GM19351 (cell line): ENCODE measurements around the gene FAS.

Source experiments
- ATAC-seq: cut with Tn5 transposase; IDR thresholded peaks from one replicate; pipeline ENCODE4 v1.9.1; 2021; ENCODE audit warnings: mild to moderate bottlenecking, moderate library complexity; ENCODE audit not compliant: unreplicated experiment

FAS gene

DNA sequence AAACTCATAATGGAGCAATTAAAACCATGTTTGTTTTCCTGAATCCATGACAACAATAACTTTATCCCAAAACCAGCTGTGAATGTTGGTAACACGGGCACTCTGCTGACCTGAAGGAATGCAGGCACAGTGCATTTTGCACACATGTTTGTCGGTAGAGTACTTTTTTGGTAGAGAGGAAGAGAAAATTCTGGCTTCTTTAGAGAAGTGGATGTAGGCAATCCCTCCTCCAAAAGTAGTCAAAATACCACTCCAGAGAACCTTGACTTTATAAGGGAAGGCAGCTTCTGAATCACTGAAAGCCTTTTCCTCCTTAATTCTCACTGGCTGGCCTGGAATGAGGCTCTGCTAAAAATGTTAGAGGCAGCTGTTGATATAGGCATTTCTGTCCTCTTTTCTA is 22.2 kb upstream of the FAS start:
- ATAC-seq: no peak

DNA sequence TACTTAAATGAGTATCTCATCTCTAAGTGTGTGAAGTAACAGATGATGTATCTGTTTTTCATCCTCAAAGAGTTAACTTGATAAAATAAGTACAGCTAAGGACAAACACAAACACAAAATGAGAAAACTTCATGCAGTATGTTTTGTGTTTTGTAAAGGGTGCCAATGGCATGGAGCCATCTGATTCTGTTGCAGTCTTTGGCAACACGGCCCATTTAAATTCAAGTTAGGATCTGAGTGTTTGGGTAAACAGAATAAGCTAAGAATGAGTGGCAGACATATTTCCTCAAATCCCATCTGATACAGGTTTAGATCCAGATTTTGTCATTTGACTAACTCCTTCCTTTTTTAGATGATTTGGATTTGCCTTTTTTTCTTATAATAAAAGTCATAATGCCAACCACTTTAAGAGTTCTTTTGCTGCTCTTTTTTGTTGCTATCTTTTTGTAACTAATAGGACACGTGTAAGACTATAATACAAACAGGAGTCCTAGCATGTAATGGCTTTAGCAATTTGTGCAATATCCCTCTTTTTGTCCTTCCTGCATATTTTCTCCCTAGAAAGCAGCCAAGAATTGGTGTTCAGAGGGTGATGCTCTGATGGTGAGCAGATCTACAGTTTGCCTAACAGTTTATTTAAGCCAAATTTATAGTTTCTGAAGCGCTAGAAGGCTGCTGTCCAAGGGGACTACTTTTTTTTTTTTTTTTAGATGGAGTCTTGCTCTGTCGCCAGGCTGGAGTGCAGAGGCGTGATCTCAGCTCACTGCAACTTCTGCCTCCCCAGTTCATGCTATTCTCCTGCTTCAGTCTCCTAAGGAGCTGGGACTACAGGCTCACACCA is 19.2 kb upstream of the FAS start:
- ATAC-seq: no peak

DNA sequence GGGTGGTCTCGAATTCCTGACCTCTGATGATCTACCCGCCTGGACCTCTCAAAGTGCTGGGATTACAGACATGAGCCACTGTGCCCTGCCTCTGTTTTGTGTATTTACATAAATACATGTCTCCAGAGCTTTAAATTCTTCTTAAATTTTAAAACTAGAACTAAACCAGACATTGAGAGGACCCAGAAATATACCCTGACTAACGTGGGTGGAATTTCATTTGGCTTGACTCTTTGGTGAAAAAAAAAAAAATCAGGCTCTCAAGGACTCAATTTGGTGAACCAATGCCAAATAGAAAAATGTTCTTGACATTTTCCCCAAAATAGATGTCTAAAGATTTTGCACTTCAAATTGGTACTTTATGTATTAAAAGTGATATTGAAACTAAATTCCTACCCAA is 16.6 kb upstream of the FAS start:
- ATAC-seq: no peak

DNA sequence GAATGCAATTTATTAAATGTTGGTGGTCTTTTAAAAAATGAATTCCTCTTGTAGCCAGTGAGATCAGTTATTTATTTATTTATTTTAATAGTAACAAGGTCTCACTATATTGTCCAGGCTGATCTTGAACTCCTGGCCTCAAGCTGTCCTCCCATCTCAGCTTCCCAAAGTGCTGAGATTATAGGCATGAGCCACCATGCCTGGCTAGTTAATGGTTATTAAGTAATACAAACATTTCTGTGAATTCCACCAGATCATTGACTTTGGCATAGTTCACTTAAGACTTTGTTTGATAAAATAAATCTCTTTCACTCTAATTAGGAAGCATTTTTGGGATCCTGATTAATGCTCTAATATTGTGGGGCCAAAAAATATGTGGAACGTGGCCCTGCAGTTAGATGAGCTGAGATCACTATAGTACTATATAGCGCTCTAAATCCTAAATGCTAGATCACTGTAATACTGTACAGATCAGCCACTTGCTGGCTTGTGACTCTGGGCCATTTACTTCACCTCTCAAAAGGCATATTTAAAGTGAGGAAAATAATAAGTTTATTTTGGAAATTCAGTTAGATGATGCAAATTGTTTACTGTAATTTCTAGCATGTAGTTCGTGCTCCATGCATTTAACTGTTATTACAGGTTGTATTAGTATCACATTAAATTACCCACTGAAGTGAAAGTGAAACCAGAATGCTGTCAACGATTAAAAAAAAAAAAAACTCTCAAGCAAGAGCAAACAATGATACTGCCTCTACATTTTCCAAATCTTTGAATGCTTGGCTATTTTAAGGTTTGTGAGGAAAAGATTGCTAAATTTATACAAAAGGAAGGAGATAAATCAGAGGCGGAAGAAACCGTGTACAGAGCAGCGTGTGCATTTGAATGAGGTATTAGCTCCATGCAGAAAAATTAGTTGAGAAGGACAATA is 15.9 kb upstream of the FAS start:
- ATAC-seq: no peak

DNA sequence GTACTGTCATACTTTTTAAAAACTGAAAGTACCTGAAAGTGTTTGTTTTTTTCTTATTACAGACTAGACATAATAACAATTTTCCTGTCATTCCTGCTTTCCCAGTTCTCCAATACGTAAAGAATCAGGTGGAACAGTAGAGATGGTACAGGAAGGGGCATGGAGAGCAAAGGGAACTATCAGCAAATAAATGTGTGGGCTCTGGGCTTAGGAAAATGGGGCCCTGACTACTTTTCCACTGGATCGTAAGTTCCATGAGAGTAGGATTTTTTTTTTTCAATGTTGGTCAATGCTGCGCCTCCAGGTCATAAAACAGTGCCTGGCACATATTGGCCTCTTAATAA is 15.2 kb upstream of the FAS start:
- no peak for ATAC-seq

DNA sequence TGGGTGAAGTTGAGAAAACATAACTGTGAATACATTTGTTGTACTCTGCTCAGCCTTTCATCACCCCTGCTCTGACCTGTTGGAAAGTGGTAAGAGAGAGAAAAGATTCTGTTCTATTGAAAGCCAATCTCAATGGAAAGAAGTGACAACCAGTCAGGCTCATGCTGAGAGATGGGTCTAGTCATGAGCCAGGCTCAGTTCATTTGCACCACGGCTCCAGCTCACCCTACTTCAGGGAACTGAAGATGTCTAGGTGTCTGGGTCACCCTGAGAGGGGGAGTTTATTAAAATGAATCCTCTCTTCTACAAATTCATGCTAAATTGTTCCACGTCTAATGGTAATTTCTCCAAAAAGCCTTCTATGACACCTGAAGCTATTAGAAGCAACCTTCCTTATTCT is 12.1 kb upstream of the FAS start:
- ATAC-seq: no peak

DNA sequence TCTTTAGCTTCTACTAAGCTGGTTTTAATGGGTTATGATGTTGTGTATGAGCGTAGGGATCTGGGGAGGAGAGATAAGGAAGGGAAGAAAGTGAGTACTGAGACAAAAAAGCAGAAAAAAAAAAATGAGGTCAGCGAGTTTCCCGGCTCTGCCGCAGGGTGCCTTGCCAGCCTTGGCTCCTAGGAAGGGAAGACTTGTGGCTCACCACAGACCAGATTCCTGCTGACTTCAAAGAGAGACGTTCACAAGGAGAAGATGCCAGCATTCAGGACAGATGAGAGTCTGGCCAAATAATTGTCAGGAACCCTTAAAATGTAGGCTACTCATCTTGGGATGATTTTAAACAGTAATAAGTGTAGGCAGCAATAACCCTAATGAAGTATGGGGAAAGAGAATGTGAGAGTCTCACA is 11.4 kb upstream of the FAS start:
- no peak for ATAC-seq

DNA sequence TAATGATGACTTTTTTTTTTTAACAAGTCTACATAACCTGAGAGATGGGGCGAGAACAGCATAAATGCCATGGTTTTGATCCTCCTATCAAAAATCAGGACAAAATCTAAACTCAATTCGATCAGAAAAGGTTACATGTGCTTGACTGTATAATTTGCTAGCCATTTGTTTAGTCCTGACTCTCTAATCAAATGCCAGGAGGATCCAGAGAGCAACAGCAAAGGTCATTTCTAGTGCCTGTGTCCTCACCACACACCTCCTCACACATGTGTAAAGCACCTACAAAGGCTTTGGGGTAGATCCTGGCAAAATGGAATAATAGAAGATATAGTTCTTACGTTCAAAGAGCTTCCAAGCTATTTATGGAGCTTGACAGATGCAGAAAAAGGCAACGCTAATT is 11.0 kb upstream of the FAS start:
- no peak for ATAC-seq

DNA sequence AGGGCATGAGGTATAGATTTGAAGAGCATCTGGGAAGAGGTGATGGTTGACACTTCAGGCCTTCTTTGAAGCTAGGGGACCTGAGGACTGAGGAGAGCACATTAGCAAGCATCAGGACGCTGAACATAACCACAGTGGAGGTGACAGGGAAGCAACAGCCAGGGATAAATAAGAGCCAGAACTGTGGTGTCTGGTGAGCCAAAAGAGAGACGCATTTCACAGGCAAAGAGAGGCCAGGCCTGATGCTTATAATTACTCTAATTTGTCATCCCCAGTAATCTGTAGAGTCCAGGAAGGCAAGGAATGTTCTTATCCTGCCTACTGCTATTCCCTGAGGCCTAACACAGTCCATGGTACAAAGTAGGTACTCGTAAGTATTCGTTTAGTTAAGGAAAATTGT is 10.4 kb upstream of the FAS start:
- no peak for ATAC-seq

DNA sequence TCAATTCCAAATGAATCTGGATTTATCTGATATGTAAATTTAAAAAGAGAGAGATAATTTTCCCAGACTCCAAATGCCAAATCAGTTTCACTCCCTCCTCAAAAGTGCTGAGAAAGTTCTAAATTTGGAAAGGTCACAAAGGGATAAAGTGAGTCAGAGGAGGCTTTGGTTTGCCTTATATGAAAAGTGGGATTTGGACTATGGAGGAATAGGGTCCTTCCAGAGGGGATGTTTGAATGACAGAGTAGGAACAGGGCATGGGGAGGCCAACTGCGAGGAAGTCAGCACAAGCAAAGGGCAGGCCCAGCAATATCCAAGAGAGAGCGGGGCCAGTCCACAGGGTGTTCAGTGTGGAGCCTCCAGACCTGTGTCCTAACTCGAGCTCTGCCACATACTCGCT is 9.8 kb upstream of the FAS start:
- no peak for ATAC-seq

DNA sequence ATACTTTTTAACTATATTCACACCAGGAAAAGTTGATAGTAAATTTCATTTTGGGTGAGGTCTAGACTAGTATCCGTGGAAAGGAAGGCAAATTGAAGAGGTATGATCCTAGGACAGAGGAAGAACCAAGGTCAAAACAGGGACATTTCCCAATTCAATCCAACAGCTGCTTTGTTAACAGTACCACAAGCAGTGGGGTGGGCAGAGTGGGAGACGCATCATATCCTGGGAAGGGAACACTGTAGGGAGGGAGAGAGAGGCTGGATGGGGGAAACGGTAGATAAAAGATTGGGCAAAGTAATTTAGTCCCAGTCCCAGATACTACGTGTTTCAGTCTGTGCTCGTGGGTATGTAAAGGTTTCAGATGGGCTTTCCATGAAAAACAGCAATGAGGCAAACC is 9.2 kb upstream of the FAS start:
- ATAC-seq: no peak

DNA sequence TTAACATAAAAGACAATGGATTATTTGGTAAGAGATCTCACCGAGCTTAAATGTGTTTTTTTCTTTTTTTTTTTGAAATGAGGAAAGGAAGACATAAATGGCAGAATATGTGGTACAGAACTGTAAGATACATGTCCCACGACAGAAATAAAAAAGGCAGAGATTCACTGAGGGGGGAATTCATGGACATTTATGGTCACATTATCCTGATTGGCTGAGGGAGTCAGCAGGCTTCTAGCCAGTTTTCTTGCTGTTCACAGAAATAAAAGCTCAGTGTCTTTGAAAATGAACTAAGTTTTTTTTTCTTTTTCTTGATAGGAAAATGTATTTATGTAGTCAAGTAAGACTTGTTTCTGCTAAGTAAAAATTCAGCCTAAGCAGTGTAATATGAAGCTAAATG is 8.2 kb upstream of the FAS start:
- ATAC-seq: no peak

DNA sequence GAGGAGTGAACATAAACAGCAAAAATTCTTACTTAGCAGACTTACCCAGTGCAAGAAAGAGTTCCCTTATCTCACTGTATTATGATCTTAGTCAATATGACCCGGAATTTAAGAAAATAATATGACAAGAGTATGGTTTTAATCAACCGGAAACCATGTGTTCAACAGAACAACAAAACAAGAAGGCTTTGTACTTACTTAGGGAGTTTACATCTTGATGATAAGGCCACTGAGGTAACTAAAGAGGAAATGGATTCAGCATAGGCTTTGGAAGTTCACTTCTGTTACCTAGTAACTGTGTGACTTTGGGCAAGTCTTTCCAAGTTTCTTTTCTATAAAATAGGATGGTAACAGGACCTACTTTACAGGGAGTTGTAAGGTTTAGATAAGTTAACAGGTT is 7.4 kb upstream of the FAS start:
- ATAC-seq: no peak

DNA sequence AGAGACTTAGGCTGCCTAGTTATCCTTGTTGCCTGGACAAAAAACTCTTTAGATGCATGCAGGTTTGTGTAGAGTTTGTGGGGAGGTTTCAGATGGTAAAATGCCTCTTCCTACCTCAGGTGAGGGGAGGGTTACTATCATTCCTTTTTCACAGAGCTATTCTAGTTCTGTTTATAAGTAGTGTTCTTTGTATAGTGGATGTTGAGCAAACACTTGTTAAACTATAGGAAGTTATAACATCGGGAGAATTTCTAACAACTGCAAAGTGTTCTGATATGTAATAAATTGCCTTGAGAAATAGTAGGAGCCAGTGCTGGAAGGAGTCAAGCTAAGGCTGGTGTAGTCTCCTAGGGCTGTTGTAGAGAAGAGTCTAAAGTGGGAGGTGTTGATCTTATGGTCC is 6.7 kb upstream of the FAS start:
- no peak for ATAC-seq

DNA sequence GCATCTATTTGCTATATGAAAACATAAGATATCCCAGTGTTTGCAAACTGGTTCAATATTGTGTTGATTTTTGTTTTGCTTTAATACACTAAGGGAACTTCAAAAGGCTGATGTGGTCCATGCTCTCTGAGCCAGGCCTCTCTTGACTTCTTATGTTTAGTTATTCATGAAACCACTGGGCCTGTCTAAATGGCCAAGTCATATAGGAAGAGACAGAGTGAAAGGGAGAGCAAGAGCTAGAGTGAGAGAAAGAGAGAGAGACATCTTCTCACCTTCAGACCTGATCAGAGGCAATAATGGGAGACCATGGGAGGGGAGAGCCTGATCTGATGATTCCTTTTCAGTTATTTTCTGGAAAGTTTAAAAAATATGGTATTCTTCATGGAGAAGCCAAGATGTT is 6.1 kb upstream of the FAS start:
- ATAC-seq: no peak

DNA sequence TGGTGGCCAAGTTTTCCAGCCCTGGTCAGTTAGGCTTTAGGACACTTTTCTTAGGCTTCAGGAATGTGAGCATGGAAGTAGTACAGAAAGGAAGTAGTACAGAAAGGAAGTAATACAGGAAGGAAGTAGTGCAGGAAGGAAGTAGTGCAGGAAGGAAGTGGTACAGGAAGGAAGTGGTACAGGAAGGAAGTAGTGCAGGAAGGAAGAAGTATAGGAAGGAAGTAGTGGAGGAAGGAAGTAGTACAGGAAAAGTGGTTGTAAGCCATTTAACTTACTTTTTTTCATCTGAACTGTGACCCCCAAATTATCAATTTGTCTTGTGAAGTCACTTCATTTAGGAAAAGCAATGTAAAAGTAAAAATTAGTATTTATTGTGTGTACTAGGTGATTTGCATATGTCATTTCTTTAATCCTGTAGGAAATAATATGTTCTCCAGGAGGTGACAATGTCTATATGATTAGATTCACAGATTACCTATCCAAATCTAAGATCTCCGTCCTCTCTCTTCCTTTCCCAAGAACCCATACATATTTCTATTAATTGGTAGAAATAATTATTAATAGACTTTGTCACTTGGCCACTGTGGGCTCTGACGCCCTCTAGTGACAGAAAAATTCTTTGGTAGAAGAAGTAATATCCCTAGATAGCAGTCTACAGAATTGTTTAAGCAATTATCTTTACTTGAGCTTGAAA is 3.9 kb upstream of the FAS start:
- ATAC-seq: no peak

DNA sequence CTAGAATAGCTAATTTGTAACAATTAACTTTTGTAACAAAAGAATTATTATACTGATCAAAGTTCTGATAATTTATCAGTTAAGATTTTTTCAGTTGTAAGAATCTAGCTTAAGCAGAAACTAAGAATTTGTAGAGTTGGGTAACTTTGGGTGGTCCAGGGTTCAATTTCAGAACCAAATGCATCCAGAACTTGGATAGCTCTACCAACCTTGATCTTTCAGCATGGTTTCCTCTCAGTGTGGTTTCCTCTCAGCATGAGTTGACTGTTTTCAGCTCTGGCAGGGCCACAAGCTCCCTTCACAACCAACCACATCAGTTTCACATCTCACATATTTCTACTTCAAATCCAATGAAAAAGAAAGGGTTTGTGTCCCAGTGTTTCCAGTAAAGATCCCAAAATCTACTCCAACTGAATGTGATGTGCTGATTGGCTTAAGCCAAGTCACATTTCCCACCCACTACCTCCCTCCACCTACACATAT is 3.3 kb upstream of the FAS start:
- ATAC-seq: no peak

DNA sequence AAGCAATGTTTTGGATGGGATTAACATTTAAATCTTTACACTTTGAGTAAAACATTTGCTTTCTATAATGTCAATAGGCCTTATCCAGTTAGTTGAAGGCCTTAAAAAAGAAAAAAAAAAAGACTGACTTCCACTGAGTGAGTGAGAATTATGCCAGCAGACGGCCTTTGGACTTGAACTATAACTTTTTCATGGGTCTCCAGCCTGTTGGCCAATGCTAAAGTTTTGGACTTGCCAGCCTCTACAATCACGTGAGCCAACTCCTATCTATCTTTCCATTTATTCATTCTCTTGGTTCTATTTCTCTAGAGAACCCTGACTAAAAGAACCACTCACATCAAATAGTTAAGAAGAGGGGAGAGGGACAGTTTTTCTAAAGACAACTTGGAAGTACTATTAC is 2.8 kb upstream of the FAS start:
- ATAC-seq: no peak

DNA sequence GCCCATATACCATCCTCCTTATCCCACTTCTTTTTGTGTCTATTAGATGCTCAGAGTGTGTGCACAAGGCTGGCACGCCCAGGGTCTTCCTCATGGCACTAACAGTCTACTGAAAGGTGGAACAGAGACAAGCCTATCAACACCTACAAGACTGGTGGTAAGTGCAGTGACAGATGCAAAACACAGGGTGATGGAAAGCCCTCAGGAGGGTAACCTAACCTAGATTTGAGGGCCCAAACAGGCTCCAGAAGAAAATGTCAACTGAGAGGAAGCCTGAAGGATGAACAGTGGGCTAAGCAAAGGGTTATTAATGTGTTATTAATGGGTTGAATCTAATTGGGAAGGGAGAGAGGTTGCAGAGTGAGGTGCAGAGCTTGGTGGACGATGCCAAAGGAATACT is 1.2 kb upstream of the FAS start:
- no peak for ATAC-seq

DNA sequence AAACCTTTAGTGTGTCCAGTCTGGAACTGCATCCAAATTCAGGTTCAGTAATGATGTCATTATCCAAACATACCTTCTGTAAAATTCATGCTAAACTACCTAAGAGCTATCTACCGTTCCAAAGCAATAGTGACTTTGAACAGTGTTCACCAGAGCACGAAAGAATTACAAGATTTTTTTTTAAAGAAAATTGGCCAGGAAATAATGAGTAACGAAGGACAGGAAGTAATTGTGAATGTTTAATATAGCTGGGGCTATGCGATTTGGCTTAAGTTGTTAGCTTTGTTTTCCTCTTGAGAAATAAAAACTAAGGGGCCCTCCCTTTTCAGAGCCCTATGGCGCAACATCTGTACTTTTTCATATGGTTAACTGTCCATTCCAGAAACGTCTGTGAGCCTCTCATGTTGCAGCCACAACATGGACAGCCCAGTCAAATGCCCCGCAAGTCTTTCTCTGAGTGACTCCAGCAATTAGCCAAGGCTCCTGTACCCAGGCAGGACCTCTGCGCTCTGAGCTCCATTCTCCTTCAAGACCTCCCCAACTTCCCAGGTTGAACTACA is 694 bp upstream of the FAS start:
- no peak for ATAC-seq

DNA sequence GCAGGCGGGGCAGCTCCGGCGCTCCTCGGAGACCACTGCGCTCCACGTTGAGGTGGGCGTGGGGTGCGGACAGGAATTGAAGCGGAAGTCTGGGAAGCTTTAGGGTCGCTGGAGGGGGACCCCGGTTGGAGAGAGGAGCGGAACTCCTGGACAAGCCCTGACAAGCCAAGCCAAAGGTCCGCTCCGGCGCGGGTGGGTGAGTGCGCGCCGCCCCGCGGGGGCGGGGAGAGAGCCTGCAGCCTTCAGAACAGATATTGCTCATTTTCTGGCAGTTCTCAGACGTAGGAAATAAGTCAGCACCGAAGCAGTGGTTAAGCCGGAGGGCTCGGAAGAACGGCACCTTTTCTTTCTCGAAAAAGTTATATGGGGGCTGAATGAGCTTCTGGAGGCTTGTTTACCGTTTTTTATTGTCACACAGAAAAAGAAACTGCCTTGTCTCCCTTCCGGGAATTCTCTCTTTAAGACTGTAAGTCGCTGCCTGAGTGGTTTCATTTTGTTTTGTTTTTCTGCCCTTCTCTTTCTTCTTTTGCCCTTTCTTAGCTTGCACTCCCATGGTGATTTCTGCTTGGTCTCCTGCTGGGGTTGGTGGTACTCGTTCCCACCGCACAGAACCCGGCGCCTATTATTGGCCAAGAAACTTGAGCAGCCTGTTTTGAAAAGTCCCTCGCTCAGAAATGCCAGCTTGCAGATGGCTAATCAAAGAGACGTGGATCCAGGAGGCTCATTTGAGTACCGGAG is 732 bp downstream of the FAS start:
- ATAC-seq: peak; percentile 43
